Endodermal cell (in vitro differentiated cells): ENCODE results near the gene CAPN2. TPM values are rescaled to one million over a fixed set of nuclear protein-coding genes. Genes with fewer than 3 reads are reported as not detected.
A peak's percentile ranks its signal among the peaks of the same experiment; 100 is the strongest.

ENCODE experiments used
- DNase-seq: peaks from one replicate; pipeline ENCODE4 v3.0.0-alpha.2; 2017
- H3K27ac ChIP-seq: 2 replicates; pipeline ENCODE4 v1.5.1; 2013; ENCODE audit warnings: mild to moderate bottlenecking, low read depth, low read length, moderate library complexity
- H3K27me3 ChIP-seq: 2 replicates; pipeline ENCODE4 v1.6.1; 2013; ENCODE audit warnings: mild to moderate bottlenecking, low read length, moderate library complexity; ENCODE audit not compliant: insufficient read depth, control insufficient read depth, poor library complexity, severe bottlenecking
- H3K36me3 ChIP-seq: 2 replicates; pipeline ENCODE4 v1.7.0; 2013; ENCODE audit warnings: mild to moderate bottlenecking, low read length, moderate library complexity; ENCODE audit not compliant: control insufficient read depth, insufficient read depth
- H3K4me1 ChIP-seq: one replicate; pipeline ENCODE4 v1.7.0; 2013; ENCODE audit warnings: low read length; ENCODE audit not compliant: control insufficient read depth, insufficient read depth
- H3K4me3 ChIP-seq: 2 replicates; pipeline ENCODE4 v1.5.1; 2013; ENCODE audit warnings: mild to moderate bottlenecking, low read length, moderate library complexity
- H3K9ac ChIP-seq: 2 replicates; pipeline ENCODE4 v1.6.1; 2013; ENCODE audit warnings: mild to moderate bottlenecking, low read length, moderate library complexity; ENCODE audit not compliant: poor library complexity, severe bottlenecking; ENCODE audit errors: extremely low read depth
- H3K9me3 ChIP-seq: 2 replicates; pipeline ENCODE4 v1.6.1; 2013; ENCODE audit warnings: mild to moderate bottlenecking, low read length, moderate library complexity; ENCODE audit not compliant: control insufficient read depth
- H3K27ac Mint-ChIP-seq: 2 replicates; pipeline ENCODE4 v1.8.0; 2020; ENCODE audit warnings: mixed read lengths
- H3K27me3 Mint-ChIP-seq: 2 replicates; pipeline ENCODE4 v1.8.0; 2021; ENCODE audit warnings: mild to moderate bottlenecking, mixed read lengths; ENCODE audit not compliant: insufficient read depth
- H3K36me3 Mint-ChIP-seq: 2 replicates; pipeline ENCODE4 v1.8.0; 2020; ENCODE audit warnings: low read depth, mixed read lengths
- H3K4me1 Mint-ChIP-seq: 2 replicates; pipeline ENCODE4 v1.8.0; 2020; ENCODE audit warnings: mixed read lengths
- H3K4me3 Mint-ChIP-seq: 2 replicates; pipeline ENCODE4 v1.8.0; 2020; ENCODE audit warnings: mild to moderate bottlenecking, moderate library complexity, mixed read lengths
- H3K9me3 Mint-ChIP-seq: 2 replicates; pipeline ENCODE4 v1.8.0; 2020; ENCODE audit warnings: mild to moderate bottlenecking, mixed read lengths
- CTCF ChIP-seq: fragments of 200-600 bp; sonication (generic); conservative IDR thresholded peaks from 2 replicates; pipeline ENCODE4 v1.5.0; 2021; ENCODE audit warnings: antibody characterized with exemption, mild to moderate bottlenecking
- WGBS, 2 experiments: methylation state at CpG; one replicate each; pipeline versions ENCODE4 v1.1.5 to v1.1.7; 2013; ENCODE audit warnings: missing lambda C conversion rate in 2 of 2, mixed read lengths in 1 of 2; ENCODE audit not compliant: insufficient coverage in 1 of 2, insufficient read length in 1 of 2; 5-methylcytosine and 5-hydroxymethylcytosine counted together
- total RNA-seq, 2 donors: library from RNA; stranded (reverse); fragmentation: NEBNext Ultra II Directional in 1 of 2; extraction: Animal tissue kit (Norgen Biotek cat#: 25700) in 1 of 2; gene quantifications; 2 replicates in 1 of 2; 3 replicates in 1 of 2; pipeline ENCODE4 v1.2.1, GENCODE V29; 2021

The CAPN2 gene
- total RNA-seq, 2 donors from 2014 or later: 49.2 to 49.7 TPM

GRCh38 chr1:223824287-223824686 lies 111.9 kb downstream of the CAPN2 start:
- Histone ChIP-seq H3K4me3 (peak overlapping the region; percentile 61), H3K36me3 (peaks cover 10% of the 10 kb centered on the region), H3K4me1 (peaks cover 44% of the 10 kb centered on the region), H3K9ac (no peak overlapping the region), H3K9me3 (no peaks in the 10 kb centered on the region), H3K27ac (no peak overlapping the region), H3K27me3 (no peaks in the 10 kb centered on the region)
- H3K27me3 Mint-ChIP-seq: no peaks in the 10 kb centered on the region
- H3K9me3 Mint-ChIP-seq: no peaks in the 10 kb centered on the region
- H3K36me3 Mint-ChIP-seq: peaks cover 4% of the 10 kb centered on the region
- peaks cover 71% of the 10 kb centered on the region for H3K4me1 Mint-ChIP-seq
- no peak for TF ChIP-seq CTCF
- H3K27ac Mint-ChIP-seq: no peak overlapping the region
- H3K4me3 Mint-ChIP-seq: peak overlapping the region; percentile 1
- 92 to 98% methylated on average over 9 of the region's 9 CpGs for WGBS, 2 experiments
- DNase-seq: no peak

DNA sequence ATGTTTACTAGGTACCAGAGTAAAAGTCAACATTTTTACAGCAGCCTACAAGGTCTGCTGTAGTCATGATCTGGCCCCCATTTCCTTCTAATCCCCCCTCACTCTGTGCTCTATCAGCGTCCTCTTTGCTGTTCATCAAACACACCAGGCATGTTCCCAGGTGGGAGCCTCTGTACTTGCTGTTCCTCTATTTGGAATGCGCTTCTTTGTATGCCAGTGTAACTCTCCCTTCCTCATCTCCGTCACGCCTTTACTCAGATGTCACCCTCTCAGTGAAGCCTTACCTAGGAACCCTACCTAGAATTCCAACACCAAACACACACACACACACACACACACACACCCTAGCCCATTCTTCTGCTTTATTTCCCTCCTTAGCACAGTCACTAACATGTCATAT lies 112.4 kb downstream of the CAPN2 start:
- H3K36me3 ChIP-seq: peaks cover 12% of the 10 kb centered on the region
- Mint-ChIP-seq H3K9me3 (no peaks in the 10 kb centered on the region), H3K27me3 (no peaks in the 10 kb centered on the region), H3K36me3 (peaks cover 2% of the 10 kb centered on the region), H3K4me1 (peaks cover 68% of the 10 kb centered on the region), H3K4me3 (no peak overlapping the region), H3K27ac (no peak overlapping the region)
- no peak overlapping the region for H3K9ac ChIP-seq
- H3K4me3 ChIP-seq: no peak overlapping the region
- TF ChIP-seq CTCF: no peak
- WGBS, 2 experiments: 83 to 100% methylated on average over 3 to 4 of the region's 4 CpGs
- no peak overlapping the region for H3K27ac ChIP-seq
- peaks cover 41% of the 10 kb centered on the region for H3K4me1 ChIP-seq
- no peaks in the 10 kb centered on the region for H3K27me3 ChIP-seq
- H3K9me3 ChIP-seq: no peaks in the 10 kb centered on the region
- DNase-seq: no peak

Other genes with a start within 250 kb of the CAPN2 start
- gene CAPN8, start 46.8 kb upstream of the CAPN2 start, total RNA-seq: under 1 TPM in 1 of 2 donors, not detected in 1; 0.44 TPM
- gene TP53BP2, start 133.4 kb downstream of the CAPN2 start, total RNA-seq: 10 to 100 TPM; 53.6 to 59.8 TPM